HG02884 (cell line): ENCODE results near the gene GRID1.
A peak's percentile ranks its signal among the peaks of the same experiment; 100 is the strongest.
"Not testable (repeated sequence)": the region's sequence is repeated elsewhere in the genome, so short reads cannot be mapped to it uniquely, and the experiment has no call there.

Experiments used
- ATAC-seq: cut with Tn5 transposase; IDR thresholded peaks from one replicate; pipeline ENCODE4 v1.9.1; 2021; ENCODE audit warnings: mild to moderate bottlenecking, moderate library complexity; ENCODE audit not compliant: unreplicated experiment

The GRID1 gene

GRCh38 chr10:86121200-86121599, 245.4 kb downstream of the GRID1 start:
- ATAC-seq = no peak

- no peak for ATAC-seq
Observed at GRCh38 chr10:86117051-86117450, 249.5 kb downstream of the GRID1 start.

GRCh38 chr10:86113983-86114382, 252.6 kb downstream of the GRID1 start:
- ATAC-seq = no peak

GRCh38 chr10:86113501-86113900, 253.1 kb downstream of the GRID1 start:
- ATAC-seq = no peak

GRCh38 chr10:86113044-86113443, 253.6 kb downstream of the GRID1 start:
- ATAC-seq = no peak

GRCh38 chr10:86111902-86112545, 254.6 kb downstream of the GRID1 start:
- ATAC-seq = no peak

GRCh38 chr10:86110156-86110786, 256.3 kb downstream of the GRID1 start:
- ATAC-seq = no peak

- no peak for ATAC-seq
Observed at GRCh38 chr10:86109421-86109820, 257.2 kb downstream of the GRID1 start.

GRCh38 chr10:86108696-86109095, 257.9 kb downstream of the GRID1 start:
- no peak for ATAC-seq

- ATAC-seq = not testable (repeated sequence)
Observed at GRCh38 chr10:86107611-86108310, 258.8 kb downstream of the GRID1 start.

GRCh38 chr10:86107131-86107530, 259.5 kb downstream of the GRID1 start:
- ATAC-seq = no peak

GRCh38 chr10:86106616-86107015, 260.0 kb downstream of the GRID1 start:
- ATAC-seq = no peak

- ATAC-seq = no peak
Observed at GRCh38 chr10:86105640-86106039, 261.0 kb downstream of the GRID1 start.

- ATAC-seq = no peak
Observed at GRCh38 chr10:86105181-86105580, 261.4 kb downstream of the GRID1 start.

- no peak for ATAC-seq
Observed at GRCh38 chr10:86104611-86105145, 261.9 kb downstream of the GRID1 start.

GRCh38 chr10:86104156-86104555, 262.4 kb downstream of the GRID1 start:
- ATAC-seq = no peak

GRCh38 chr10:86103391-86104101, 263.0 kb downstream of the GRID1 start:
- ATAC-seq = no peak

GRCh38 chr10:86102451-86102850, 264.1 kb downstream of the GRID1 start:
- no peak for ATAC-seq

GRCh38 chr10:86102031-86102430, 264.6 kb downstream of the GRID1 start:
- ATAC-seq = no peak

GRCh38 chr10:86100581-86101061, 266.0 kb downstream of the GRID1 start:
- ATAC-seq = peak; percentile 72
